IMR-90 (cell line): ENCODE results near the gene GMPR. TPM values are rescaled to one million over a fixed set of nuclear protein-coding genes. Genes with fewer than 3 reads are reported as not detected.

ENCODE experiments used
- ATAC-seq: fragments of 200-7000 bp; cut with Tn5 transposase; 2 replicates; pipeline ENCODE4 v1.9.1; 2020; ENCODE audit warnings: low read depth, mild to moderate bottlenecking, moderate library complexity
- BruUV-seq: library from RNA; stranded (reverse); fragments of 400-500 nt; replicated peaks from 2 replicates; lab custom pipeline; 2021; lab: Mats Ljungman, UMichigan
- CTCF ChIA-PET: fragments of 300-600 bp; formaldehyde crosslinking; extraction: SDS; loops from one replicate; lab custom pipeline; 2021; ENCODE audit warnings: antibody characterized with exemption; lab: Yijun Ruan, JAX
- POLR2A ChIA-PET: fragments of 300-600 bp; sonication (Branson Sonifier 250); formaldehyde crosslinking; loops from one replicate; lab custom pipeline; 2022; ENCODE audit warnings: antibody characterized with exemption; ENCODE audit not compliant: unreplicated experiment; lab: Charles Lee
- DNase-seq: peaks from one replicate; pipeline ENCODE4 v3.0.0; 2013
- H2AFZ ChIP-seq: replicated peaks from 2 replicates; pipeline ENCODE3; 2013; ENCODE audit warnings: low read length, mild to moderate bottlenecking; ENCODE audit not compliant: poor library complexity
- H2AK5ac ChIP-seq: 2 replicates; pipeline ENCODE4 v1.6.1; 2013; ENCODE audit warnings: low read depth, low read length, inconsistent platforms
- H2AK9ac ChIP-seq: replicated peaks from 2 replicates; pipeline ENCODE3; 2013; ENCODE audit warnings: mild to moderate bottlenecking, low read depth, low read length, moderate library complexity; ENCODE audit not compliant: poor library complexity
- H2BK120ac ChIP-seq: 2 replicates; pipeline ENCODE4 v1.6.1; 2013; ENCODE audit warnings: low read depth, low read length, inconsistent platforms
- H2BK15ac ChIP-seq: 3 replicates; pipeline ENCODE4 v1.6.1; 2013; ENCODE audit warnings: low read depth, low read length, inconsistent platforms
- H2BK20ac ChIP-seq: 2 replicates; pipeline ENCODE4 v1.6.1; 2013; ENCODE audit warnings: low read depth, mild to moderate bottlenecking, inconsistent platforms, low read length, moderate library complexity
- H2BK5ac ChIP-seq: 2 replicates; pipeline ENCODE4 v1.6.1; 2013; ENCODE audit warnings: mild to moderate bottlenecking, low read depth, low read length, inconsistent platforms; ENCODE audit not compliant: poor library complexity, severe bottlenecking
- H3K14ac ChIP-seq: replicated peaks from 2 replicates; pipeline ENCODE4 v1.6.1; 2013; ENCODE audit warnings: low read depth, low read length, inconsistent platforms
- H3K18ac ChIP-seq: 2 replicates; pipeline ENCODE4 v1.6.1; 2013; ENCODE audit warnings: low read depth, low read length, control low read depth
- H3K23ac ChIP-seq: 2 replicates; pipeline ENCODE4 v1.6.1; 2013; ENCODE audit warnings: low read depth, low read length, inconsistent platforms
- H3K27ac ChIP-seq: 2 replicates; pipeline ENCODE4 v1.5.1; 2013; ENCODE audit warnings: mild to moderate bottlenecking, control low read depth, low read length; ENCODE audit not compliant: insufficient read depth
- H3K27me3 ChIP-seq: 2 replicates; pipeline ENCODE4 v1.6.1; 2013; ENCODE audit warnings: low read length; ENCODE audit not compliant: control insufficient read depth, insufficient read depth
- H3K36me3 ChIP-seq: 2 replicates; pipeline ENCODE4 v1.6.1; 2013; ENCODE audit warnings: low read length, mixed read lengths; ENCODE audit not compliant: control insufficient read depth, insufficient read depth
- H3K4ac ChIP-seq: 2 replicates; pipeline ENCODE4 v1.6.1; 2013; ENCODE audit warnings: low read depth, low read length, inconsistent platforms
- H3K4me1 ChIP-seq: 2 replicates; pipeline ENCODE4 v1.6.1; 2013; ENCODE audit warnings: low read length, mixed read lengths; ENCODE audit not compliant: control insufficient read depth, insufficient read depth
- H3K4me2 ChIP-seq: 2 replicates; pipeline ENCODE4 v1.6.1; 2013; ENCODE audit warnings: low read depth, mild to moderate bottlenecking, control low read depth, low read length, moderate library complexity
- H3K4me3 ChIP-seq: 2 replicates; pipeline ENCODE4 v1.5.1; 2013; ENCODE audit warnings: low read depth, mild to moderate bottlenecking, control low read depth, low read length, moderate library complexity; ENCODE audit not compliant: insufficient read depth
- H3K56ac ChIP-seq: 2 replicates; pipeline ENCODE4 v1.6.1; 2013; ENCODE audit warnings: low read length, inconsistent platforms; ENCODE audit not compliant: insufficient read depth; ENCODE audit errors: extremely low read depth
- H3K79me1 ChIP-seq, 2 experiments: 2 replicates each; pipeline ENCODE4 v1.6.1; 2013; ENCODE audit warnings: low read length in 2 of 2, inconsistent platforms in 1 of 2, low read depth in 1 of 2
- H3K9ac ChIP-seq: 2 replicates; pipeline ENCODE4 v1.6.1; 2013; ENCODE audit warnings: low read depth, low read length, control low read depth
- H3K9me1 ChIP-seq: 2 replicates; pipeline ENCODE4 v1.6.1; 2013; ENCODE audit warnings: low read length, inconsistent platforms; ENCODE audit not compliant: insufficient read depth
- H3K9me3 ChIP-seq: 2 replicates; pipeline ENCODE4 v1.6.1; 2013; ENCODE audit warnings: low read length; ENCODE audit not compliant: control insufficient read depth, insufficient read depth
- H4K20me1 ChIP-seq: 2 replicates; pipeline ENCODE4 v1.6.1; 2013; ENCODE audit warnings: low read length, inconsistent platforms; ENCODE audit not compliant: insufficient read depth
- H4K5ac ChIP-seq: 2 replicates; pipeline ENCODE4 v1.6.1; 2013; ENCODE audit warnings: mild to moderate bottlenecking, low read depth, low read length, control low read depth
- H4K8ac ChIP-seq, 2 experiments: 2 replicates each; pipeline ENCODE4 v1.6.1; 2013; ENCODE audit warnings: low read depth in 2 of 2, low read length in 2 of 2, control low read depth in 1 of 2, inconsistent platforms in 1 of 2
- H4K91ac ChIP-seq: 2 replicates; pipeline ENCODE4 v1.6.1; 2013; ENCODE audit warnings: low read depth, low read length, inconsistent platforms; ENCODE audit not compliant: insufficient read depth
- ELK1 ChIP-seq: fragments of 150-350 bp; IDR thresholded peaks from 2 replicates; pipeline ENCODE4 v1.6.1; 2016; ENCODE audit warnings: low read depth, mild to moderate bottlenecking, low read length, moderate library complexity, borderline replicate concordance
- FOS ChIP-seq: fragments of 150-350 bp; IDR thresholded peaks from 2 replicates; pipeline ENCODE4 v1.6.1; 2016; ENCODE audit warnings: low read depth, low read length
- RFX5 ChIP-seq: IDR thresholded peaks from 2 replicates; pipeline ENCODE4 v1.8.0; 2012; ENCODE audit warnings: low read depth, mild to moderate bottlenecking, low read length, moderate library complexity
- WGBS, 2 experiments: methylation state at CpG; one replicate each; pipeline versions ENCODE4 v1.1.5 to v1.1.7; 2013; ENCODE audit warnings: missing lambda C conversion rate in 2 of 2; ENCODE audit not compliant: insufficient read length in 1 of 2; ENCODE audit errors: extremely low coverage in 2 of 2; 5-methylcytosine and 5-hydroxymethylcytosine counted together
- dilution Hi-C: fragments of 300-500 bp; cut with HindIII; formaldehyde crosslinking; loops from one replicate; pipeline ENCODE4 v1.14.3; 2018; ENCODE audit warnings: low sequenced_read_pairs; ENCODE audit not compliant: unreplicated experiment
- in situ Hi-C: fragments of 300-500 bp; cut with MboI; formaldehyde crosslinking; loops from 3 replicates; pipeline ENCODE4 v1.14.3; 2019; ENCODE audit warnings: low sequenced_read_pairs, inconsistent platforms, mixed read lengths
- intact Hi-C: fragments of 100-400 bp; cut with micrococcal nuclease; formaldehyde crosslinking; loops from 2 replicates; pipeline ENCODE4 v1.10.0; 2022
- polyA plus RNA-seq, 3 experiments: library from polyadenylated mRNA; depleted of rRNA; stranded (reverse); fragments of >200 nt; gene quantifications; 2 replicates each; pipeline ENCODE4 v1.2.3, GENCODE V29; 2012; ENCODE audit warnings: low replicate concordance in 1 of 3
- total RNA-seq: library from RNA; depleted of rRNA; stranded (reverse); fragments of >200 nt; gene quantifications from 2 replicates; pipeline ENCODE4 v1.2.3, GENCODE V29; 2012

Gene GMPR
- total and polyA plus RNA-seq, 2 of the 4 experiments (the other 2 are of a cell fraction): 6.3 to 8.6 TPM

DNA sequence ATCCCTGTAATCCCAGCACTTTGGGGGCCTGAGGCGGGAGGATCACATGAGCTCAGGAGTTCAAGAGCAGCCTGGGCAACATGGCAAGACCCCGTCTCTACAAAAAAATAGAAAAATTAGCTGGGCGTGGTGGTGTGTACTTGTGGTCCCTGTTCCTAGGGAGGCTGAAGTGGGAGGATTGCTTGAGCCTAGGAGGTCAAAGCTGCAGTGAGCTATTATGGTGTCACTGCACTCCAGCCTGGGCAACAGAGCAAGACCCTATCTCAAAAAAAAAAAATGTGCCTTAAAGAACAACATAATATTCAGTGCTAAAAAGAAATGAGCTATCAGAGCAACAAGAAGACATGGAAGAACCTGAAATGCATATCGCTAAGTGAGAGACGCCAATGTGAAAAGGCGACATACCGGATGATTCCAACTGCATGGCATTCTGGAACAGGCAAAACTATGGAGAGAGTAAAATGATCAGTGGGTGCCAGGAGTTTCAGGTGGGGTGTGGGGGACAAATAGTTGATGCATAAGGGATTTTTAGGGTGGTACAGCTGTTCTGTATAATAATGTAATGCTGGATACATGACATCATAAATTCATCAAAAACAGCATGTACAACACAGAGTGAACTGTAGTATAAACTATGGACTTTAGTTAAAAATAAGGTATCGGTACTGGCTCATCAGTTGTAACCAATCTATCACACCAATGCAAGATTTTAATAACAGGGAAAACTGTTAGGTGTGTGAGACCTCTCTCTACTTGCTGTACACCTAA lies 80.8 kb downstream of the GMPR start:
- POLR2A ChIA-PET: interaction anchor here (0.6 kb wide), 1 partner anchor 1622 kb away, joined by 3 read pairs; no protein-coding TSS in a partner anchor
- no peak for DNase-seq
- CTCF ChIA-PET: interaction anchor here (0.6 kb wide), 1 partner anchor 1476 kb away, joined by 4 read pairs; no protein-coding TSS in a partner anchor

More for the DNA sequence above, 80.8 kb downstream of the GMPR start:
- H3K18ac ChIP-seq: peak overlapping the region; percentile 51; the same call in 1 of the 2 replicates
- 0 out of 2 replicates have a peak overlapping the region, but pooled peaks have one; percentile 22 for H4K5ac ChIP-seq
- H3K14ac ChIP-seq: peak overlapping the region; percentile 69
- H4K20me1 ChIP-seq: peaks cover 34% of the 10 kb centered on the region
- H3K27ac ChIP-seq: peak overlapping the region; percentile 62
- no peaks in the 10 kb centered on the region for H3K9me3 ChIP-seq
- H3K4me3 ChIP-seq: no peak overlapping the region
- 100% methylated on average over 1 of the region's 8 CpGs; no CpG with 5 or more reads in 1 of the 2 experiments for WGBS, 2 experiments
- H3K4me2 ChIP-seq: no peak overlapping the region
- TF ChIP-seq ELK1 (no peak), RFX5 (no peak), FOS (no peak)
- H3K56ac ChIP-seq: no peak overlapping the region
- H4K8ac ChIP-seq: peak overlapping the region in 1 of 2 experiments; percentile 67; a peak in 1 of 4 replicates
- H2BK120ac ChIP-seq: peak overlapping the region; percentile 33
- no peaks in the 10 kb centered on the region for H3K27me3 ChIP-seq
- H2AFZ ChIP-seq: peak overlapping the region; percentile 39
- peak overlapping the region; percentile 67 for H2AK9ac ChIP-seq
- H3K9ac ChIP-seq: no peak overlapping the region
- H3K36me3 ChIP-seq: no peaks in the 10 kb centered on the region
- H3K9me1 ChIP-seq: peaks cover 26% of the 10 kb centered on the region
- peak overlapping the region; percentile 86 for H3K4ac ChIP-seq
- peaks cover 24% of the 10 kb centered on the region for H3K4me1 ChIP-seq
- peak overlapping the region; percentile 80 for H4K91ac ChIP-seq
- peaks cover 4 to 32% of the 10 kb centered on the region in 2 experiments; a peak in 2 of 4 replicates for H3K79me1 ChIP-seq
- in situ Hi-C loops: no loop called here
- peak overlapping the region; percentile 51 for H2BK20ac ChIP-seq
- H2AK5ac ChIP-seq: peak overlapping the region; percentile 81
- dilution Hi-C loops: no loop called here
- peak overlapping the region; percentile 85; the same call in 1 of the 3 replicates for H2BK15ac ChIP-seq
- no peak for ATAC-seq
- peak overlapping the region; percentile 73; the same call in 1 of the 2 replicates for H3K23ac ChIP-seq
- peak overlapping the region; percentile 75 for H2BK5ac ChIP-seq
- no TSS peak for BruUV-seq
- intact Hi-C loops: no loop called here
